ENCODE results near the gene CCDC178. TPM values are rescaled to one million over a fixed set of nuclear protein-coding genes. Genes with fewer than 3 reads are reported as not detected.

CCDC178 gene
- total RNA-seq, 1 experiment from 2014 or later, result not detected

DNA sequence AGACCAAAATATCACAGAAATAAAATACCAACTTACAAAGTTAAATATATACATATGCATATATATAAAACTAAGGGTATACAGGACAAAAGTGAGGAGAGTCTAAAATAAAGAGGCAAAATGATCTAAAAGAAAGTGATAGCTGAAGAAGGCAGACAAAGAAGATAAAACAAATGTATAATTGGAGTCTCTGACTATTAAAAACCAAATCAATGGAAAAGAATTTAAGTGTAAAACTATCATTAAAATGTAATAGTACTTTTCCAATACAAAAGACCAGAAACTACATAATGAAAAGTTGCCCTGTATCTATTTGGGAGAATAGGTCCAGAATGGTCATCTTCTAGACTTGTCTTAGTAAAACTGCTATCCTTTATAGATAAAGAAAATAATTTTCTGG lies 400.3 kb downstream of the CCDC178 start:
- no peaks in the 10 kb centered on the region for H3K79me2 ChIP-seq (ENCODE audit: insufficient read depth, low read length)
- H3K27ac ChIP-seq (ENCODE audit: low read depth, low read length), result no peak overlapping the region
- TF ChIP-seq, protein P1, sequence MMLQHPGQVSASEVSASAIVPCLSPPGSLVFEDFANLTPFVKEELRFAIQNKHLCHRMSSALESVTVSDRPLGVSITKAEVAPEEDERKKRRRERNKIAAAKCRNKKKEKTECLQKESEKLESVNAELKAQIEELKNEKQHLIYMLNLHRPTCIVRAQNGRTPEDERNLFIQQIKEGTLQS (IDR thresholded peaks at IDR 0.05), result no peak
- no peak for TF ChIP-seq SP1 (IDR thresholded peaks at IDR 0.05; ENCODE audit: low read depth)
- TF ChIP-seq, protein P2, sequence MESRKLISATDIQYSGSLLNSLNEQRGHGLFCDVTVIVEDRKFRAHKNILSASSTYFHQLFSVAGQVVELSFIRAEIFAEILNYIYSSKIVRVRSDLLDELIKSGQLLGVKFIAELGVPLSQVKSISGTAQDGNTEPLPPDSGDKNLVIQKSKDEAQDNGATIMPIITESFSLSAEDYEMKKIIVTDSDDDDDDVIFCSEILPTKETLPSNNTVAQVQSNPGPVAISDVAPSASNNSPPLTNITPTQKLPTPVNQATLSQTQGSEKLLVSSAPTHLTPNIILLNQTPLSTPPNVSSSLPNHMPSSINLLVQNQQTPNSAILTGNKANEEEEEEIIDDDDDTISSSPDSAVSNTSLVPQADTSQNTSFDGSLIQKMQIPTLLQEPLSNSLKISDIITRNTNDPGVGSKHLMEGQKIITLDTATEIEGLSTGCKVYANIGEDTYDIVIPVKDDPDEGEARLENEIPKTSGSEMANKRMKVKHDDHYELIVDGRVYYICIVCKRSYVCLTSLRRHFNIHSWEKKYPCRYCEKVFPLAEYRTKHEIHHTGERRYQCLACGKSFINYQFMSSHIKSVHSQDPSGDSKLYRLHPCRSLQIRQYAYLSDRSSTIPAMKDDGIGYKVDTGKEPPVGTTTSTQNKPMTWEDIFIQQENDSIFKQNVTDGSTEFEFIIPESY (IDR thresholded peaks at IDR 0.05; ENCODE audit: extremely low read depth, insufficient replicate concordance, low read length), result no peak
- TF ChIP-seq RAD21 (IDR thresholded peaks at IDR 0.05; ENCODE audit: low read depth), result no peak
- TF ChIP-seq POLR2AphosphoS5 (IDR thresholded peaks at IDR 0.05; ENCODE audit: low read depth, low read length), result no peak
- no peak for TF ChIP-seq EZH2 (IDR thresholded peaks at IDR 0.05)
- TF ChIP-seq CEBPB (IDR thresholded peaks at IDR 0.05; ENCODE audit: low read depth), result no peak
- ChIA-PET POLR2A (no interaction called here), CTCF (no interaction called here), RAD21 (ENCODE audit: low non-redundant PET in 1 of 2, low total read pairs in 2 of 2, uncharacterized antibody in 2 of 2, unreplicated experiment in 2 of 2) (no interaction called here)
- H3K9me2 ChIP-seq (ENCODE audit: insufficient read depth), result no peaks in the 10 kb centered on the region
- no peak for DNase-seq (ENCODE audit: low read depth, low spot score)
- BruUV-seq (replicated peaks), result no TSS peak
- no peak overlapping the region for H3K4me2 ChIP-seq (ENCODE audit: low read length)
- no peaks in the 10 kb centered on the region for H4K20me1 ChIP-seq (ENCODE audit: insufficient read depth)
- peaks cover 0 to 4% of the 10 kb centered on the region in 2 experiments; a peak in 1 of 4 replicates for H3K9me3 ChIP-seq (ENCODE audit: control insufficient read depth in 1 of 2, insufficient read depth in 1 of 2, low read depth in 1 of 2, low read length in 2 of 2)
- no peak overlapping the region for H3K9ac ChIP-seq (ENCODE audit: low read length)
- no peaks in the 10 kb centered on the region for H3K36me3 ChIP-seq (ENCODE audit: control insufficient read depth in 1 of 2, insufficient read depth in 2 of 2, low read length in 2 of 2)
- H2AFZ ChIP-seq (ENCODE audit: low read depth, low read length, poor library complexity, severe bottlenecking), result no peak overlapping the region
- H3K27me3 ChIP-seq (ENCODE audit: insufficient read depth, low read length), result no peaks in the 10 kb centered on the region
- intact Hi-C loops (cut with micrococcal nuclease), result no loop called here
- H3K4me3 ChIP-seq (replicated peaks in 1 of 2; ENCODE audit: low read depth in 1 of 2, low read length in 2 of 2), result no peak overlapping the region
- no peak for ATAC-seq
- H3K4me1 ChIP-seq (ENCODE audit: control insufficient read depth in 1 of 2, insufficient read depth in 2 of 2, low read length in 2 of 2), result no peaks in the 10 kb centered on the region

DNA sequence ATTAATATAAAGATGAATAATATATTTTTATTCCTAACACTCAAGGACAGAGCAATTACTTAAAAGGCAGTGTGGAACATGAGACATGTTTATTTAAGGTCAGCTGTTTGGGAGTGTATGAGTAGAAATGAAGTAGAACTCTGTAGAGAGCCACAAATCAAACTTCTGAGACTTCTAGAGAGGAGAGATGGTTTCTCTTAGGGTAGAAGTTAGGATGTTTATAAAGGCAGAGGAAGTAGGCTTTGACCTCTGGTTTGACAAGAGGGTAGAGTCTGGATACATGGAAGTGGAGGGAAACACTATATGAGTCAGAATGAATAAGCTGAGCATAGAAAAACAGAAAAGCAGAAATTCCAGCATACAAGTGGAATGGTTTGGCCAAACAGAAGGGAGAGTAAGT lies 405.6 kb downstream of the CCDC178 start:
- Histone ChIP-seq H3K79me2 (ENCODE audit: insufficient read depth, low read length) (no peaks in the 10 kb centered on the region), H3K4me3 (replicated peaks in 1 of 2; ENCODE audit: low read depth in 1 of 2, low read length in 2 of 2) (no peak overlapping the region), H4K20me1 (ENCODE audit: insufficient read depth) (no peaks in the 10 kb centered on the region), H3K4me1 (ENCODE audit: control insufficient read depth in 1 of 2, insufficient read depth in 2 of 2, low read length in 2 of 2) (no peaks in the 10 kb centered on the region), H3K36me3 (ENCODE audit: control insufficient read depth in 1 of 2, insufficient read depth in 2 of 2, low read length in 2 of 2) (no peaks in the 10 kb centered on the region), H3K27me3 (ENCODE audit: insufficient read depth, low read length) (no peaks in the 10 kb centered on the region), H3K27ac (ENCODE audit: low read depth, low read length) (no peak overlapping the region), H3K9me2 (ENCODE audit: insufficient read depth) (no peaks in the 10 kb centered on the region), H3K4me2 (ENCODE audit: low read length) (no peak overlapping the region), H3K9me3 (ENCODE audit: control insufficient read depth in 1 of 2, insufficient read depth in 1 of 2, low read depth in 1 of 2, low read length in 2 of 2) (peaks cover 0 to 14% of the 10 kb centered on the region in 2 experiments; a peak in 2 of 4 replicates), H2AFZ (ENCODE audit: low read depth, low read length, poor library complexity, severe bottlenecking) (no peak overlapping the region), H3K9ac (ENCODE audit: low read length) (no peak overlapping the region)
- intact Hi-C loops (cut with micrococcal nuclease), result no loop called here
- no TSS peak for BruUV-seq (replicated peaks)
- TF ChIP-seq CBX3 (IDR thresholded peaks at IDR 0.05; ENCODE audit: low read depth) (no peak), EZH2 (IDR thresholded peaks at IDR 0.05) (no peak)
- DNase-seq (ENCODE audit: low read depth, low spot score) (no peak), ATAC-seq (no peak)
- ChIA-PET RAD21 (ENCODE audit: low non-redundant PET in 1 of 2, low total read pairs in 2 of 2, uncharacterized antibody in 2 of 2, unreplicated experiment in 2 of 2) (no interaction called here), CTCF (no interaction called here), POLR2A (no interaction called here)

Measured in HCT116 (cell line).